Fibroblast of skin of right biceps (primary cell): ENCODE measurements around the gene ABCG4.

Experiments
- DNase-seq: peaks from one replicate; pipeline ENCODE4 v3.0.0-alpha.2; 2013

ABCG4 gene

GRCh38 chr11:119209186-119209585 is 60.3 kb downstream of the ABCG4 start:
- no peak for DNase-seq

GRCh38 chr11:119210050-119210449 is 61.2 kb downstream of the ABCG4 start:
- no peak for DNase-seq
